Stimulated activated CD8-positive, alpha-beta memory T cell treated with anti-CD3 and anti-CD28 coated beads, Interleukin-7, amount 100 ng/mL, for 24 hours (primary cell): Measurements from ENCODE around the gene GPRIN3.

Experiments
- DNase-seq: peaks from one replicate; pipeline ENCODE4 v3.0.0-alpha.2; 2020; ENCODE audit warnings: low read depth

Gene GPRIN3

GRCh38 chr4:89307446-89308160 is at the start of gene GPRIN3:
GPRIN3 (minus strand) TSS chr4:89307800; CDS start chr4:89250110, 57,690 bp downstream.
- no peak for DNase-seq

- DNase-seq, result no peak
These were observed 49.7 kb upstream of the GPRIN3 start for GRCh38 chr4:89357340-89357739.

GRCh38 chr4:89356086-89356485 is 48.5 kb upstream of the GPRIN3 start:
- no peak for DNase-seq

GRCh38 chr4:89353514-89353913 is 45.9 kb upstream of the GPRIN3 start:
- DNase-seq, result no peak

- DNase-seq, result no peak
These were observed 44.9 kb upstream of the GPRIN3 start for GRCh38 chr4:89352541-89352940.

GRCh38 chr4:89351201-89351600 is 43.6 kb upstream of the GPRIN3 start:
- DNase-seq, result no peak

GRCh38 chr4:89347363-89348025 is 39.9 kb upstream of the GPRIN3 start:
- DNase-seq, result no peak

- no peak for DNase-seq
These were observed 37.0 kb upstream of the GPRIN3 start for GRCh38 chr4:89344571-89344970.

- no peak for DNase-seq
These were observed 30.6 kb upstream of the GPRIN3 start for GRCh38 chr4:89338206-89338605.

GRCh38 chr4:89337681-89338080 is 30.1 kb upstream of the GPRIN3 start:
- DNase-seq, result no peak

- no peak for DNase-seq
These were observed 29.3 kb upstream of the GPRIN3 start for GRCh38 chr4:89336818-89337420.

GRCh38 chr4:89334830-89335229 is 27.2 kb upstream of the GPRIN3 start:
- DNase-seq, result no peak

- no peak for DNase-seq
These were observed 26.7 kb upstream of the GPRIN3 start for GRCh38 chr4:89334311-89334710.

- DNase-seq, result no peak
These were observed 24.3 kb upstream of the GPRIN3 start for GRCh38 chr4:89331686-89332544.

- no peak for DNase-seq
These were observed 23.6 kb upstream of the GPRIN3 start for GRCh38 chr4:89331197-89331596.

- no peak for DNase-seq
These were observed 21.7 kb upstream of the GPRIN3 start for GRCh38 chr4:89329280-89329679.

- DNase-seq, result no peak
These were observed 17.1 kb upstream of the GPRIN3 start for GRCh38 chr4:89324671-89325070.

- DNase-seq, result no peak
These were observed 15.1 kb upstream of the GPRIN3 start for GRCh38 chr4:89322671-89323070.

- DNase-seq, result no peak
These were observed 12.2 kb upstream of the GPRIN3 start for GRCh38 chr4:89319756-89320155.

- DNase-seq, result no peak
These were observed 9.3 kb upstream of the GPRIN3 start for GRCh38 chr4:89316931-89317366.

GRCh38 chr4:89316211-89316610 is 8.6 kb upstream of the GPRIN3 start:
- no peak for DNase-seq

- DNase-seq, result no peak
These were observed 6.7 kb upstream of the GPRIN3 start for GRCh38 chr4:89314291-89314690.
